ENCODE measurements around the gene RIMS4.

DNA sequence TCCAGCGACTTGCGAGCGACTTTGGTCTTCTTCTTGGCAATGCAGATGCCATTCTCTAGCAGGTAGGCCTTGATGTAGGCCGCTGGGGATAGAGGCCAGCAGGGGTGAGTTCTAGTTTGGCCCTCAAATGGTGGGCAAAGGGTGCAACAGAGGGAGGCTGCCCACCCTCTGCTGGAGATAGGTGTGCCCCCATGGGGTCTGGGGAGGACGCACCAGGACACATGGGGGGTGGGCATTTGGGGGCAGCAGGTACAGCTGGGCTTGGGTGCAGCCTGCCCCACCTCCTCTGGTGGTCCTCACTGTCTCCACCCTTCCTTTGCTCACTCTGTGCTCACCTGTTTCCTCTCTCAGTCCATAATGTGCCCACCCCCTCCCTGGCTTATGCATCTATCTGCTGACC, 53.4 kb downstream of the RIMS4 start:
- TF ChIP-seq EP300 (IDR thresholded peaks at IDR 0.05; ENCODE audit: borderline replicate concordance in 1 of 2, low read depth in 2 of 2, low read length in 2 of 2) (no peak), ZNF274 (IDR thresholded peaks at IDR 0.05; ENCODE audit: borderline replicate concordance, extremely low read depth, low read length) (no peak), CEBPB (IDR thresholded peaks at IDR 0.05; ENCODE audit: low read depth, low read length) (no peak), SP2 (IDR thresholded peaks at IDR 0.05; ENCODE audit: low read length) (no peak), EZH2 (IDR thresholded peaks at IDR 0.05; ENCODE audit: low read depth, low read length, severe bottlenecking) (no peak), KDM4A (IDR thresholded peaks at IDR 0.05; ENCODE audit: low read depth, low read length, severe bottlenecking) (no peak), SIN3A (conservative IDR thresholded peaks at IDR 0.05 in 1 of 2, IDR thresholded peaks at IDR 0.05 in 1 of 2; ENCODE audit: low read depth in 1 of 2, low read length in 2 of 2) (no peak), RAD21 (IDR thresholded peaks at IDR 0.05 in 1 of 2, conservative IDR thresholded peaks at IDR 0.05 in 1 of 2; ENCODE audit: low read depth in 2 of 2, low read length in 2 of 2) (no peak), CBX5 (IDR thresholded peaks at IDR 0.05; ENCODE audit: low read depth, low read length) (no peak), SIX5 (IDR thresholded peaks at IDR 0.05; ENCODE audit: low read depth, low read length) (no peak)
- TF ChIP-seq, protein P1, sequence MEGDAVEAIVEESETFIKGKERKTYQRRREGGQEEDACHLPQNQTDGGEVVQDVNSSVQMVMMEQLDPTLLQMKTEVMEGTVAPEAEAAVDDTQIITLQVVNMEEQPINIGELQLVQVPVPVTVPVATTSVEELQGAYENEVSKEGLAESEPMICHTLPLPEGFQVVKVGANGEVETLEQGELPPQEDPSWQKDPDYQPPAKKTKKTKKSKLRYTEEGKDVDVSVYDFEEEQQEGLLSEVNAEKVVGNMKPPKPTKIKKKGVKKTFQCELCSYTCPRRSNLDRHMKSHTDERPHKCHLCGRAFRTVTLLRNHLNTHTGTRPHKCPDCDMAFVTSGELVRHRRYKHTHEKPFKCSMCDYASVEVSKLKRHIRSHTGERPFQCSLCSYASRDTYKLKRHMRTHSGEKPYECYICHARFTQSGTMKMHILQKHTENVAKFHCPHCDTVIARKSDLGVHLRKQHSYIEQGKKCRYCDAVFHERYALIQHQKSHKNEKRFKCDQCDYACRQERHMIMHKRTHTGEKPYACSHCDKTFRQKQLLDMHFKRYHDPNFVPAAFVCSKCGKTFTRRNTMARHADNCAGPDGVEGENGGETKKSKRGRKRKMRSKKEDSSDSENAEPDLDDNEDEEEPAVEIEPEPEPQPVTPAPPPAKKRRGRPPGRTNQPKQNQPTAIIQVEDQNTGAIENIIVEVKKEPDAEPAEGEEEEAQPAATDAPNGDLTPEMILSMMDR (IDR thresholded peaks at IDR 0.05; ENCODE audit: control extremely low read depth in 1 of 3, insufficient read depth in 1 of 3, low read depth in 1 of 3, low read length in 3 of 3) = no peak

Data from H1 (cell line).